ENCODE data around the gene COL4A2.

DNA sequence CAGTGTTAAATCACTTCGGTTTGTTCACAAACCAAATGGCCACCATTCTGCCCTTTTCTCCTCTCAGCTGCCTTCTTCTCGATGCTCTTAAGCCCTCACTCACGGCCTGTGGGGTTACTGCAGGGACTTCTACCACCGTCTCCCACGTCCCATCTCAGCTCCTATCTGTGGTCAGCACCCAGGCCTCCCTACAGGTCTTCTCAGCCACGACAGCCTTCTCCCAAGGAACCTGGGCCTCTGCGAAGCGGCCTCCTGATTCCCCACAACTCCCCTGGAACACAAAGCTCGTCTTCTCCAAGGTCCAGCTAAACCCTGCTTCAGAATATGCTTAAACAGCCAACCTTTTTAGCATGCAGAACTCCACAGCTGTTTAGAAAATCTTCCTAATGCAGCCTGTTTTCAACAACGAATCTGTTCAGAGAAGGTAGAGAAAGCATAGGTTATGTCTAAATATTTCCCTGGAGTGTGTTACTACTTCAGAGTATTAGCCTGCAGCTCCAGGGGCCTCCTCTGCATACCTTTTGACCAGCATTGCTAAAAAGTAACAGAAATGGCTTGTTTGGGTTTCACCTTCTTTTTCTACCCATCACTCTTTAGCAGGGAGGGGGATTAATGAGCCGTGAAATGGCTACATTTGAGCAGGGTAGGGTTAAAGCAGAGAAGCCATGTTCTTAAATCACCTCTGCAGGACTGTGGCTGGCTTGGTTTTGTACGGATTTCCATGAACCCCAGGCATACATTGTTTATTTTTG lies 104.0 kb downstream of the COL4A2 start:
- TF ChIP-seq ZNF221 (tag by site-specific recombination; IDR thresholded peaks at IDR 0.05; ENCODE audit: borderline replicate concordance) = no peak
- no peak for TF ChIP-seq ZNF175 (tag by site-specific recombination; IDR thresholded peaks at IDR 0.05)
- TF ChIP-seq CTCF (tag by site-specific recombination; IDR thresholded peaks at IDR 0.05) = no peak
- no peak for TF ChIP-seq ZNF76 (tag by site-specific recombination; IDR thresholded peaks at IDR 0.05; ENCODE audit: borderline replicate concordance, low read depth)
- TF ChIP-seq ZNF621 (tag by site-specific recombination; IDR thresholded peaks at IDR 0.05) = no peak
